Ascending aorta (tissue), 2 donors: ENCODE data around the gene PRR36. TPM values are rescaled to one million over a fixed set of nuclear protein-coding genes. Genes with fewer than 3 reads are reported as not detected.

Experiments used
- DNase-seq, 2 donors: peaks; one replicate each; pipeline ENCODE4 v3.0.0-alpha.2; 2019; ENCODE audit warnings: low spot score in 2 of 2
- H3K27ac ChIP-seq, 2 donors: fragments of 200-600 bp; sonication (generic); one replicate each; pipeline ENCODE4 v1.5.1; 2016 to 2017; ENCODE audit warnings: mild to moderate bottlenecking in 1 of 2
- H3K27me3 ChIP-seq: fragments of 200-600 bp; sonication (generic); one replicate; pipeline ENCODE4 v1.5.1; 2017
- H3K36me3 ChIP-seq, 2 donors: fragments of 200-600 bp; sonication (generic); one replicate each; pipeline ENCODE4 v1.5.1; 2016
- H3K4me1 ChIP-seq, 2 donors: fragments of 200-600 bp; sonication (generic); one replicate each; pipeline ENCODE4 v1.5.1; 2016 to 2017; ENCODE audit warnings: mild to moderate bottlenecking in 1 of 2
- H3K4me3 ChIP-seq, 2 donors: fragments of 200-600 bp; sonication (generic); one replicate each; pipeline ENCODE4 v1.5.1; 2016 to 2017; ENCODE audit warnings: mild to moderate bottlenecking in 1 of 2
- H3K9me3 ChIP-seq, 2 donors: fragments of 200-600 bp; sonication (generic); one replicate each; pipeline ENCODE4 v1.5.1; 2016
- CTCF ChIP-seq, 3 experiments: fragments of 200-600 bp in 2 of 3; fragments of 450-650 bp in 1 of 3; sonication (generic) in 2 of 3; IDR thresholded peaks; one replicate each; pipeline ENCODE4 v1.5.1; 2016 to 2019; ENCODE audit warnings: antibody characterized with exemption in 3 of 3, mild to moderate bottlenecking in 1 of 3, moderate library complexity in 1 of 3
- intact Hi-C: fragments of 100-400 bp; cut with DNase I; formaldehyde crosslinking; loops from one replicate; pipeline ENCODE4 v1.15.1; 2023
- total RNA-seq: library from RNA; depleted of rRNA; stranded (reverse); fragments of >200 nt; gene quantifications from one replicate; pipeline ENCODE4 v1.1.0, GENCODE V29; 2016

The PRR36 gene
- total RNA-seq, 1 donor from 2014 or later: not detected

- DNase-seq: peak in 1 of 2 donors; percentile 60
- H3K36me3 ChIP-seq: peaks cover 39 to 46% of the 10 kb centered on the region in 2 donors
- no peak for TF ChIP-seq CTCF (IDR thresholded peaks at IDR 0.05)
- no peaks in the 10 kb centered on the region for H3K27me3 ChIP-seq
- peaks cover 5 to 22% of the 10 kb centered on the region in 2 donors for H3K4me1 ChIP-seq
- no peak overlapping the region for H3K4me3 ChIP-seq
- H3K9me3 ChIP-seq: no peaks in the 10 kb centered on the region
- no peak overlapping the region for H3K27ac ChIP-seq
- intact Hi-C loops: no loop called here
Observed at GRCh38 chr19:7907122-7907521, 32.9 kb upstream of the PRR36 start.

- Histone ChIP-seq H3K27me3 (no peaks in the 10 kb centered on the region), H3K27ac (no peak overlapping the region), H3K4me1 (peaks cover 5 to 22% of the 10 kb centered on the region in 2 donors), H3K36me3 (peaks cover 26 to 33% of the 10 kb centered on the region in 2 donors), H3K9me3 (no peaks in the 10 kb centered on the region), H3K4me3 (no peak overlapping the region)
- TF ChIP-seq CTCF (IDR thresholded peaks at IDR 0.05): no peak
- DNase-seq: peak in 1 of 2 donors; percentile 61
- intact Hi-C loops: no loop called here
Observed at GRCh38 chr19:7905859-7906258, 31.7 kb upstream of the PRR36 start.

GRCh38 chr19:7905268-7905667 is 31.1 kb upstream of the PRR36 start:
- Histone ChIP-seq H3K4me1 (peaks cover 5 to 22% of the 10 kb centered on the region in 2 donors), H3K36me3 (peaks cover 20 to 27% of the 10 kb centered on the region in 2 donors), H3K27ac (no peak overlapping the region), H3K27me3 (no peaks in the 10 kb centered on the region), H3K9me3 (no peaks in the 10 kb centered on the region), H3K4me3 (peak overlapping the region in 1 of 2 donors; percentile 75)
- no peak for TF ChIP-seq CTCF (IDR thresholded peaks at IDR 0.05)
- no peak for DNase-seq
- intact Hi-C loops: no loop called here

GRCh38 chr19:7904074-7905020 is 30.2 kb upstream of the PRR36 start:
- Histone ChIP-seq H3K27me3 (no peaks in the 10 kb centered on the region), H3K36me3 (peaks cover 11 to 18% of the 10 kb centered on the region in 2 donors), H3K9me3 (no peaks in the 10 kb centered on the region), H3K4me1 (peaks cover 5 to 22% of the 10 kb centered on the region in 2 donors), H3K4me3 (peak overlapping the region; percentile 75 to 97), H3K27ac (peak overlapping the region; percentile 77 to 81)
- intact Hi-C loops: no loop called here
- DNase-seq: no peak
- TF ChIP-seq CTCF (IDR thresholded peaks at IDR 0.05): no peak

- H3K9me3 ChIP-seq: no peaks in the 10 kb centered on the region
- H3K4me1 ChIP-seq: peaks cover 5 to 22% of the 10 kb centered on the region in 2 donors
- peaks cover 8 to 11% of the 10 kb centered on the region in 2 donors for H3K36me3 ChIP-seq
- peak within 1 kb of the TSS; percentile 77 to 81 for H3K27ac ChIP-seq
- intact Hi-C loops: loop anchor here (1.0 kb wide), 3 partner anchors 17 to 74 kb away; partner anchors contain the start of genes SNAPC2 and TIMM44
- no peaks in the 10 kb centered on the region for H3K27me3 ChIP-seq
- H3K4me3 ChIP-seq: peak within 1 kb of the TSS; percentile 75 to 97
- peak in 2 of 3 experiments; percentile 55 to 64 for TF ChIP-seq CTCF (IDR thresholded peaks at IDR 0.05)
- DNase-seq: peak; percentile 97 to 100
Observed at GRCh38 chr19:7903244-7904073, 29.3 kb upstream of the PRR36 start, which contains the start of gene MAP2K7. MAP2K7 (plus strand) TSS chr19:7903877; CDS start chr19:7903945, 68 bp downstream.
